T-helper 2 cell treated with Interferon-gamma antibody and Interleukin-4, amounts not matched to agents 5 μg/mL and 100 μg/mL, for 36 hours (primary cell): ENCODE results near the gene CBFA2T3.
"Not testable (repeated sequence)": the region's sequence is repeated elsewhere in the genome, so short reads cannot be mapped to it uniquely, and the experiment has no call there.

Source experiments
- DNase-seq: peaks from one replicate; pipeline ENCODE4 v3.0.0; 2021; ENCODE audit warnings: low spot score
- H3K27ac Mint-ChIP-seq: one replicate; pipeline ENCODE4 v1.8.0; 2021; ENCODE audit warnings: mild to moderate bottlenecking, mixed read lengths
- H3K27me3 Mint-ChIP-seq: one replicate; pipeline ENCODE4 v1.8.0; 2021; ENCODE audit warnings: low read depth, mixed read lengths
- H3K36me3 Mint-ChIP-seq: one replicate; pipeline ENCODE4 v1.8.0; 2021; ENCODE audit warnings: low read depth, mixed read lengths
- H3K4me1 Mint-ChIP-seq: one replicate; pipeline ENCODE4 v1.8.0; 2021; ENCODE audit warnings: low read depth, mixed read lengths
- H3K4me3 Mint-ChIP-seq: one replicate; pipeline ENCODE4 v1.8.0; 2022; ENCODE audit warnings: mild to moderate bottlenecking, moderate library complexity, mixed read lengths
- H3K9me3 Mint-ChIP-seq: one replicate; pipeline ENCODE4 v1.8.0; 2021; ENCODE audit warnings: mixed read lengths

The CBFA2T3 gene

DNA sequence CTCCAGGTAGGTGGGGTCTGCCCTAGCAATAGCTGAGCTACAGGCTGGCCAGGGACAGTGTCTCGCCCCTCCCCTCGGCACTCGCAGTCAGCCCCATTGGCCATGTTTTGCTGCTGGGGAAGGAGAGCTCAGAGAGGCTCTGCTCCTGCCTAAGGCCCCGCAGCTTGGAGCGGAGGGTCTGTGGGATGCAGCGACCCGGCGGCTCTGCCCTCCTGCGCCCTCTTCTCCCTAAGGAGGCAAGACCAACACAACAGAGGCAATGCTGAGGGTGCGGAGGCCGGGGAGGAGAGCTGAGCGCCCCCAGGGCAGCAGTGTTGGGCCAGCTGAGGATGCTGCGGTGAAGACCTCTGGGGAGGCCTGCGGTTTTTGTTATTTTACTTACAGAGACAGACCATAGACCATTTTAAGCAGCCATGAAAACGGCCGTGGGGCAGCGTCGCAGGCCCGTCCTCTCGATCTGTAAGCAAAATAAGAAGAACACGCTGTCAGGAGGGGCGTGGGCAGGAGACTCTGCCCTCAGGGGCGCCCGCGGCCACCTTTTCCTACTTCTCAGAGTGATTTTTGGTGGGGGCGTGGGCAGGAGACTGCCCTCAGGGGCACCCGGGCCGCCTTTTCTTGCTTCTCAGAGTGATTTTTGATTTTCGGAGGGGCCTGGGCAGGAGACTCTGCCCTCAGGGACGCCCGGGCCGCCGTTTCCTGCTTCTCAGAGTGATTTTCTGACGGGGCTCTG is 79.1 kb downstream of the CBFA2T3 start:
- Mint-ChIP-seq H3K27me3 (no peaks in the 10 kb centered on the region), H3K4me3 (no peak overlapping the region), H3K4me1 (no peaks in the 10 kb centered on the region), H3K9me3 (no peaks in the 10 kb centered on the region), H3K36me3 (no peaks in the 10 kb centered on the region), H3K27ac (no peak overlapping the region)
- no peak for DNase-seq

DNA sequence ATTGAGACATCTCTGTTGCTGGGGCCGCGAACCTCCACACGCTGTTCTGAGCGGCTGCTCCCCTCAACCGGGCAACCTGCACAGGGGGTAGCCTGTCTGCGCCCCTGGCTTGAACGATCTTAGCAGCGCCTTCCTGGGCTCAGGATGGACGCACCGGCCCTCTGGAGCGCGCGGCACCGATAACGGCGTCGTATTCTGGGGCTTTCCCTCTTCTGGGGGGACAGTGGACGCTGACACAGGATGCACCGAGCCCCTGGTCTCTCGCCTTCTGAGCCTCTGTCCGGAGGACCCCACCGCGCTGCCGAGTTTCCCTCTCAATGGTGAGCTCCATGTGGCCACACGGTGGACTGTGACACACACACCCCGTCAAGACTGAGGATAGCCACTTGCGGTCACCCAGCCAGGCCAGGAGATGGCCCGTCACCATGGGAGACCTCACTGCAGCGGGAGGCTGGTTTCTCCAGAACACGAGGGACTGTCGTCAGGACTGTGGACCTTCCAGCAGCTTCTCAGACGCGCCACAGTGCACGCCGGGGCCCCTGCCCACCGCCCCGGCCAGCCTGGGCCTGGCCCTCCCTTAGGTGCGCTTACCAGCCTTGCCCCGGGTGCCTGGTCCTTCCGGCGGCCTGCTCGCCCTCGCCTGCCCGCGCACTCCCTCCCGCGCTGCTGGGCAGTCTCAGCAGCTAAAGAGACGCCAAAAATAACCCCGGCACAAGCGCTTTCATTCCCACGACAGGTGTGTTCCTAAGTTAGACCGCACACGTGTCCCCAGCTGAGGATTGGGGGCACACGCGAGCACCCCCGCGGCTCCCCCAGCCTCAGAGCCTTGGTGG is 80.6 kb downstream of the CBFA2T3 start:
- Mint-ChIP-seq H3K27ac (no peak overlapping the region), H3K9me3 (no peaks in the 10 kb centered on the region), H3K36me3 (no peaks in the 10 kb centered on the region), H3K4me1 (no peaks in the 10 kb centered on the region), H3K4me3 (no peak overlapping the region), H3K27me3 (no peaks in the 10 kb centered on the region)
- no peak for DNase-seq

DNA sequence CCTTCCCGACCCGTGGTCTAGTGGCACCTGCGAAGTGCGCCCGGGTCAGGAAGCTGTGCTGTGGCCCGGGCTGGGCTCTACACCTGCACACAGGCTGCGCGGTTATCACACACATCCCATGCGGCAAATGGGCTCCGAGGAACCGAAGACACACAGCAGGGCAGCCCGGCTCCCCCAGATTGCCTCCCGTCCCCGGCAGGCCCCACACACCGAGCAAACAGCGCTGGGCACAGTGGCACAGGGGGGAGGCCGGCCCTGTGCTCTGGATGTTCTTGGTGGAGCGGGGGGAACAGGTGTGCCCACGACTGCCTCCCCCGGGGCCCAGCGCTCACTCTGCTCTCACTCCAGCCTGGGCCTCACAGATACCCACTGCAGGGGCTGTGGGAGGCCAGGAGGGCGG is 81.7 kb downstream of the CBFA2T3 start:
- H3K4me1 Mint-ChIP-seq, result no peaks in the 10 kb centered on the region
- H3K4me3 Mint-ChIP-seq, result no peak overlapping the region
- H3K9me3 Mint-ChIP-seq, result no peaks in the 10 kb centered on the region
- H3K27ac Mint-ChIP-seq, result no peak overlapping the region
- no peaks in the 10 kb centered on the region for H3K27me3 Mint-ChIP-seq
- H3K36me3 Mint-ChIP-seq, result no peaks in the 10 kb centered on the region
- no peak for DNase-seq

DNA sequence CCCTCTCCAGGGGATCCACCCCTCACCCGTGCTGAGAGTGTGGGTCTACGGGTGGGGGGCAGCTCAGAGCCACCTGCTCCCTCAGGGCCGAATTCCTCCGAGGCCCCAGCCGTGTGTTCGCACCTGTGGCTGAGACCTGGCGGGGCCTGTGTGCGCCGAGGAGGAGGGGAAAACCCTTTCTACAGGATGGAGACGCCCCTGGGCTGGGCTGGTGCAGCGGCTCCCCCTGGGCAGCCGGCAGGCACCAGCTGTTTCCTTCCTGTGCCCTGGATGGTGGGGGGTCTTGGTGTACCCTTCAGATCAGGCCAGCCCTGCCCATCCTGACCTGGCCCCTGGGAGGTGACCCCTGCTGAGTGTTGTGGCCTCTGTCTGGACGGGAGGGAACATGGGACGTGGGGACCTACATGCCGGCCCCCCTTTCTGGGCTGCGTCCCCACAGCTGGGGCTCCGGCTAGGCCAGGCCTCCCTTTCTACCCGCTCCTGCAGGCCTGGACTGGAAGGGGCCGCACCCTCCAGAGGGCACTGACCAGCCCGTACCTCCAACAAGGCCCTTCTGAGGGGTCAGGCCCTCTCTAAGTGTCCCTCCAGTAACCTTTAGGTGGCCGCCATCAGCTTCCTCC is 82.2 kb downstream of the CBFA2T3 start:
- Mint-ChIP-seq H3K27me3 (no peaks in the 10 kb centered on the region), H3K4me3 (no peak overlapping the region), H3K9me3 (no peaks in the 10 kb centered on the region), H3K4me1 (no peaks in the 10 kb centered on the region), H3K27ac (no peak overlapping the region), H3K36me3 (no peaks in the 10 kb centered on the region)
- no peak for DNase-seq

DNA sequence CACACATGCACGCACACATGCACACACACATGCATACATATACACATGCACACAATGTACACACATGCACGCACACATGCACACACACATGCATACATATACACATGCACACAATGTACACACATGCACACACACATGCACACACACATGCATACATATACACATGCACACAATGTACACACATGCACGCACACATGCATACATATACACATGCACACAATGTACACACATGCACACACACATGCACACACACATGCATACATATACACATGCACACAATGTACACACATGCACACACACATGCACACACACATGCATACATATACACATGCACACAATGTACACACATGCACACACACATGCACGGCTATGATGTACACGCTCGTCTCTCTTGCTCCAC is 82.7 kb downstream of the CBFA2T3 start:
- H3K27me3 Mint-ChIP-seq, H3K27ac Mint-ChIP-seq, H3K9me3 Mint-ChIP-seq, H3K4me3 Mint-ChIP-seq, H3K4me1 Mint-ChIP-seq, H3K36me3 Mint-ChIP-seq, DNase-seq: not testable (repeated sequence)

DNA sequence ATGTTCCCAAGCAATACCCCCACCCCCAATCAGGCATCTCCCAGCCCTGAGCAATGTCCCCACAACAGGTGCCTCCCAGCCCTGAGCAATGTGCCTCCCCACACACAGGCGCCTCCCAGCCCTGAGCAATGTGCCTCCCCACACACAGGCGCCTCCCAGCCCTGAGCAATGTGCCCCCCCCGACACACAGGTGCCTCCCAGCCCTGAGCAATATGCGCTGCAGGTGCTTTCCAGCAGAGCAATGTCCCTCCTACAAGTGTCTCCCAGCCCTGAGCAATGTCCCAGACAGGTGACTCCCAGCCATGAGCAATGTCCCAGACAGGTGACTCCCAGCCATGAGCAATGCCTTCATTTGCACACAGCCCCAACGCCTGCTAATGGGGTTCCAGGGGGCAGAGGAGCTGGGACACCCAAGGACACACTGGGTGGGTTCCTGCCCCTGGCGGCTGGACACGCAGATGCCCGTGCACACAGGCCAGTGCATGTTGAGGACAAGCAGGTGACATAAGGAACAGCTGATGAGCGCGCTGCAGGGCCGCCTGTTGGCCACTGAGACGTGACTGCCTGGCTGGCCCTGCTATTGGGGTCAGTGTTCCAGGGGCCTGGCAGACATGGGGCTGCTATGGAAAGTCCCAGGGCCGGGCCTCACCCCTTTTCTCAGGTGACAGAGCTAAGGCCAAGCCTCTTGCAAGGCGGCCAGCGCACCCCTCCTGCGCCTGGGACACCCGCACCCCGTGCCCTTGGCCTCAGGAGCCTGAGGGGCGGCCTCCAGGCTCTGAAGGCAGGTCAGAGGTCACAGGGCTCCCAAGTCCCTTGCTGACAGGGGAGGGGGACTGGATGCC is 83.7 kb downstream of the CBFA2T3 start:
- no peak overlapping the region for H3K27ac Mint-ChIP-seq
- no peak for DNase-seq
- H3K36me3 Mint-ChIP-seq, result no peaks in the 10 kb centered on the region
- H3K27me3 Mint-ChIP-seq, result no peaks in the 10 kb centered on the region
- H3K4me1 Mint-ChIP-seq, result no peaks in the 10 kb centered on the region
- no peak overlapping the region for H3K4me3 Mint-ChIP-seq
- no peaks in the 10 kb centered on the region for H3K9me3 Mint-ChIP-seq

DNA sequence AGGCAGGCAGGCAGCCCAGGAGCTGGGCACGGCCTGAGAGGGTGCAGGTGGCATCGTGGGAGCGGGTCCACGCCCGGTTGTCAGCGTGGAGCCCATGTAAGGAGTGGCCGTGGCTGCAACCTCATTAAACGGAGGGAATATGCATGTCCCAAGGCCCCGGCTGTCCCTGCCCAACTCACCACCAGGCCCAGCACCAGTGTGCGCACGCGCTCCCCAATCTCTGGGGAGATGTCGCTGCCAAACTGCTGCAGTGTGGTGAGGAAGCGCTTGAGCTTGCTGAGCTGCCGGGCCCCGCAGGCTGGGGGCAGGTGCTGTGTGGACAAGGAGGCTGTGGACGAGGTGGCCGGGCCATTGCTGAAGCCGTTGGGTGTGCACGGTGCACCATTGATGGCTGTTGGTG is 84.9 kb downstream of the CBFA2T3 start:
- Mint-ChIP-seq H3K9me3 (no peaks in the 10 kb centered on the region), H3K36me3 (no peaks in the 10 kb centered on the region), H3K4me1 (no peaks in the 10 kb centered on the region), H3K27ac (no peak overlapping the region), H3K27me3 (no peaks in the 10 kb centered on the region), H3K4me3 (no peak overlapping the region)
- DNase-seq, result no peak

DNA sequence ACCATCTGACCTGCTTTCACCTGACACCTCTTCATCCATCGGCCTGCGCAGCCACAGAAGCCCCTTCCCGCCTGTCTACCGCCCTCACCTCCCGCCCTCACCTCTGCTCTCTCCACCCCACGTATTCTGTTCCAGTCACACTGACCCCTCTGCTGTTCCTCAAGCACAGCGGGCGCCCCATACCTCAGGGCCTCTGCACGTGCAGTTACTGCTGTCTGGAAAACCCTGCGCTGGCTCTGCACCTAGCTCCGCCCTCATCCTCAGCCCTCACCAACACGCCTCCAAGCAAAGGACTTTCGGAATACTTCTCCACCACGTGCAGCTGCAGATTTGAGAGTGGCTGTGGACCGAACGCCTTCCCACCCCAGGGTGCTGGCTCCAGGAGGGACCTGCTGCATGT is 85.9 kb downstream of the CBFA2T3 start:
- no peak for DNase-seq
- H3K36me3 Mint-ChIP-seq, result no peaks in the 10 kb centered on the region
- H3K4me3 Mint-ChIP-seq, result no peak overlapping the region
- no peak overlapping the region for H3K27ac Mint-ChIP-seq
- H3K4me1 Mint-ChIP-seq, result no peaks in the 10 kb centered on the region
- H3K27me3 Mint-ChIP-seq, result no peaks in the 10 kb centered on the region
- no peaks in the 10 kb centered on the region for H3K9me3 Mint-ChIP-seq

DNA sequence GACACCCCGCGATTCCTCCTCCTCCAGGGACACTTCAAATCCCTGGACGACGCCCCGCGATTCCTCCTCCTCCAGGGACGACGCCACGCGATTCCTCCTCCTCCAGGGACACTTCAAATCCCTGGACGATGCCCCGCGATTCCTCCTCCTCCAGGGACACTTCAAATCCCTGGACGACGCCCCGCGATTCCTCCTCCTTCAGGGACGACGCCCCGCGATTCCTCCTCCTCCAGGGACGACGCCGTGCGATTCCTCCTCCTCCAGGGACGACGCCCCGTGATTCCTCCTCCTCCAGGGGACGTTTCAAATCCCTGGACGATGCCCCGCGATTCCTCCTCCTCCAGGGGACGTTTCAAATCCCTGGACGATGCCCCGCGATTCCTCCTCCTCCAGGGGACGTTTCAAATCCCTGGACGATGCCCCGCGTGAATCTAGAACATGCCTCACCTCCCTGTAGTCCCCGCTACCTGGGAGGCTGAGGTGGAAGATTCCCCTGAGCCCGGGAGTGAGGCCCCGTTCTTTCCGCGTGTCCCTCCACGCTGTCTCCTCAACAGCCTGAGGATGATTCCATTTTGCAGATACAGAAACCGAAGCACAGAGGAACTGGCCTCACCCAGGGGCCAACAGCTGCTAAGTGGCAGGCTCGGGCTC is 87.2 kb downstream of the CBFA2T3 start:
- H3K4me3 Mint-ChIP-seq, DNase-seq, H3K36me3 Mint-ChIP-seq, H3K4me1 Mint-ChIP-seq, H3K27ac Mint-ChIP-seq, H3K27me3 Mint-ChIP-seq, H3K9me3 Mint-ChIP-seq: not testable (repeated sequence)

DNA sequence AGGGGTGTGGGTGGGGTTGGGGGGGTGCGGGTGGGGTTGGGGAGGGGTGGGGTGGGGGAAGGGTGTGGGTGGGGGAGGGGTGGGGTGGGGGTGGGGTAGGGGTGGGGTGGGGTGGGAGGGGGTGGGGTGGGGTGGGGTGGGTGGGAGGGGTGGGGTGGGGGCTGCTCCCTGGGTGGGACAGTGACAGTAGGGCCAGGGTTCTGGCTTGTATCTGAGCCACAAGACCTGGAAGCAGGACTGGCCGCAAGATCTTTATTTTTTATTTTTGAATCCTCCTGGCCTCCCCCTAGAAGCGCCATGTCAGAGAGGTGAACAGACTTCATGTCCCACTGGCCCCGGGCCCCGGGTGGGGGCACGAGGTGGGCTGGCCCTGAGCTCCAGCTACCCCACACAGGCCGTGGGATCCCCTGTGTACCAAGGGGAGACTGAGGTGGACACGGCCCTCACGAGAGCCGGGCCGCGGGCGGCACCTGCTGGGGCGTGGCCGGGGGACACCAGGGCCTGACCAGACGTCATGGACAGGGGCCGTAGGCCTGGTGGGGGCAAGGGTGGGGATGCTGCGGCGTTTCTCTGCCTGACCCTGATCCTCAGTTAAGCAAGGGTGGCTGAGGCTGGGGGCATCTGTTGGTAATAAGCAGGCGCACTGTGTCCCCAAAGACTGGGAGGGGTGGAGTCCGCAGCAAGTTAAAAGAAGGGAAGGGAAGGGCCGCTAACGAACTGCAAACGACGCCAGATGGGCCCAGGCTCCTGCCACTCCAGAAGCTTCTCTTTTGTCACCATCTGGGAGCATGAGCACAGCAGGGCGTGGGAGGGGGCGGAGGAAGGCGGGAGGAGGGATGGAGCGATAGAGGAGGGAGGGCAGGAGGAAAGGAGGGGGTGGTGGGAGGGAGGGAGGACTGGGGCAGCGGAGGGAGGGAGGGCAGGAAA is 88.3 kb downstream of the CBFA2T3 start:
- no peaks in the 10 kb centered on the region for H3K9me3 Mint-ChIP-seq
- no peaks in the 10 kb centered on the region for H3K27me3 Mint-ChIP-seq

DNA sequence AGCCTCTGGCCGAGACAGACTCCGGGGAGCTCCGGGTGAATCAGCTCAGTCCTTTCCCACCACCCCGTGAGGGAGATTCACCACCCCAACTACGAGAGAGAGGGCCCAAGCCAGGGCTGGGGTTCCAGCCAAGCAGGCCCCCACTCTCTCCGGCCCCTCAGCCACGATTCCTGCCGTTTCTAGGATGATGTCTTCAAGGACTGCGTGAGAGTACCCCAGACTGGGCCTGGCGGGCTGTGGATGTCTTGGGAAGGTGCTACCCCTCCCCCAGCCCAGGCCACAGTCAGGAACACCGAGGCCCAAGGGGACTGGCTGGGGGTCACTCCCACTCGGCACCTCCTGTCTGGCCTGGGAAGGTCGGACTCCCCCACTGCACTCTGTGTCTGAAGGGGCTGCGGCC is 89.0 kb downstream of the CBFA2T3 start:
- Mint-ChIP-seq H3K27ac (no peak overlapping the region), H3K4me3 (no peak overlapping the region), H3K36me3 (no peaks in the 10 kb centered on the region), H3K4me1 (no peaks in the 10 kb centered on the region), H3K27me3 (no peaks in the 10 kb centered on the region), H3K9me3 (no peaks in the 10 kb centered on the region)
- no peak for DNase-seq

More for the DNA sequence above, 88.3 kb downstream of the CBFA2T3 start:
- Mint-ChIP-seq H3K27ac (no peak overlapping the region), H3K4me3 (no peak overlapping the region), H3K4me1 (no peaks in the 10 kb centered on the region), H3K36me3 (no peaks in the 10 kb centered on the region)
- no peak for DNase-seq

DNA sequence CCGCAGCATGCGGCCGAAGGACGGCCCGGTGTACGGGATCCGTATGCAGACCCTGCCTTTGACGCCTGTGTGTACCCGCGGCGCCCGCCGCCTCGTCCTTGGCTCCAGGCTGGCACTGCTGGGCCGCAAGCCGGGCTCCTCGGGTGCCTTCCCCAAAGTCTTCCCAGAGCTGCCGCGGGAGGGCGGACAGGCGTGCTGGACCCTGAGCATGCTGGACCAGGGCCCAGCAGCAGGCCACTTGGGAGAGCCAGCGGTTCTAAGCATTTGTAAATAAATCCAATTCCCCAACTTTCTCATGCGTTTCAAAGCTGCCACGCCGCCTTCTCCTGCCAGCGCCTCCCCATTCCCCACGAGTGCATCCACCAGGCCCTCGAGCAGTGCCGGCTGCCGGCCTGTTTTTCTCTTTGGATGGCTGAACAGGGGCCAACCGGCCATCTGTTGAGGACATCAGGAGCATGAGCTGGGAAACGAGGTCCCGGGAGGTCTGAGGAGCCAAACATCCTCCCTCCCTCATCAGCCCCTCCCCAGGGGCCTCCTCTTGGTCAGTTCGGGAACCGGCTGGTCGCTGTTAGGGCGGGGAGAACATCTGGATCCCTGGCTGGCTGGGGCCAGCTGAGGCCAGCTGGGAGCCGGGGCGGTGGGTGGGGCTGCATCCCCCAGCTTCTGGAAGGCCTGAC is 90.0 kb downstream of the CBFA2T3 start:
- DNase-seq, result no peak
- Mint-ChIP-seq H3K36me3 (no peaks in the 10 kb centered on the region), H3K9me3 (no peaks in the 10 kb centered on the region), H3K27ac (no peak overlapping the region), H3K27me3 (no peaks in the 10 kb centered on the region), H3K4me3 (no peak overlapping the region), H3K4me1 (peaks cover 5% of the 10 kb centered on the region)
